ENCODE data around the gene DTX4. TPM values are rescaled to one million over a fixed set of nuclear protein-coding genes. Genes with fewer than 3 reads are reported as not detected.
A peak's percentile ranks its signal among the peaks of the same experiment; 100 is the strongest.

Gene DTX4
- total RNA-seq, 1 experiment from 2014 or later: 7.6 TPM

DNA sequence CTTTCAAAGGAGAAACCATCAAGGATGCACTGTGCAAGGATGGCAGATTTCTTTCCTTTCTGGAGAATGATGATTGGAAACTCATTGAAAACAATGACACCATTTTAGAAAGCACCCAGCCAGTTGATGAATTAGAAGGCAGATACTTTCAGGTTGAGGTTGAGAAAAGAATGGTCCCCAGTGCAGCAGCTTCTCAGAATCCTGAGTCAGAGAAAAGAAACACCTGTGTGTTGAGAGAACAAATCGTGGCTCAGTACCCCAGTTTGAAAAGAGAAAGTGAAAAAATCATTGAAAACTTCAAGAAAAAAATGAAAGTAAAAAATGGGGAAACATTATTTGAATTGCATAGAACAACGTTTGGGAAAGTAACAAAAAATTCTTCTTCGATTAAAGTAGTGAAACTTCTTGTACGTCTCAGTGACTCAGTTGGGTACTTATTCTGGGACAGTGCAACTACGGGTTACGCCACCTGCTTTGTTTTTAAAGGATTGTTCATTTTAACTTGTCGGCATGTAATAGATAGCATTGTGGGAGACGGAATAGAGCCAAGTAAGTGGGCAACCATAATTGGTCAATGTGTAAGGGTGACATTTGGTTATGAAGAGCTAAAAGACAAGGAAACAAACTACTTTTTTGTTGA, 19.5 kb upstream of the DTX4 start (continued):
- TF ChIP-seq REST (IDR thresholded peaks at IDR 0.05; ENCODE audit: low read depth) (no peak), YY1 (IDR thresholded peaks at IDR 0.05; ENCODE audit: extremely low read depth, insufficient replicate concordance, low read depth, low read length) (no peak), ELF1 (IDR thresholded peaks at IDR 0.05; ENCODE audit: borderline replicate concordance, low read depth) (no peak), EGR1 (IDR thresholded peaks at IDR 0.05; ENCODE audit: low read depth) (no peak), SRF (IDR thresholded peaks at IDR 0.05; ENCODE audit: low read depth) (no peak), ATF3 (IDR thresholded peaks at IDR 0.05) (no peak), EZH2phosphoT487 (IDR thresholded peaks at IDR 0.05; ENCODE audit: borderline replicate concordance) (no peak), SP1 (IDR thresholded peaks at IDR 0.05; ENCODE audit: low read depth) (no peak), CEBPB (IDR thresholded peaks at IDR 0.05; ENCODE audit: low read depth) (no peak)

- H3K9ac ChIP-seq (ENCODE audit: low read length): no peak overlapping the region
- no peak overlapping the region for H3K27ac ChIP-seq (ENCODE audit: low read depth, low read length)
- H2AFZ ChIP-seq (ENCODE audit: low read depth, low read length, poor library complexity, severe bottlenecking): no peak overlapping the region
- intact Hi-C loops (cut with micrococcal nuclease): no loop called here
- H3K9me2 ChIP-seq (ENCODE audit: insufficient read depth): no peaks in the 10 kb centered on the region
- RAD21 ChIA-PET (ENCODE audit: low non-redundant PET in 1 of 2, low total read pairs in 2 of 2, uncharacterized antibody in 2 of 2, unreplicated experiment in 2 of 2): no interaction called here
- POLR2A ChIA-PET: no interaction called here
- BruUV-seq (replicated peaks): TSS peak; percentile 26
- no peaks in the 10 kb centered on the region for H4K20me1 ChIP-seq (ENCODE audit: insufficient read depth)
- no peaks in the 10 kb centered on the region for H3K79me2 ChIP-seq (ENCODE audit: insufficient read depth, low read length)
- H3K4me2 ChIP-seq (ENCODE audit: low read length): no peak overlapping the region
- H3K4me1 ChIP-seq (ENCODE audit: control insufficient read depth in 1 of 2, insufficient read depth in 2 of 2, low read length in 2 of 2): no peaks in the 10 kb centered on the region
- no peak overlapping the region for H3K4me3 ChIP-seq (replicated peaks in 1 of 2; ENCODE audit: low read depth in 1 of 2, low read length in 2 of 2)
- DNase-seq (ENCODE audit: low read depth, low spot score) (no peak), ATAC-seq (no peak)
- H3K9me3 ChIP-seq (ENCODE audit: control insufficient read depth in 1 of 2, insufficient read depth in 1 of 2, low read depth in 1 of 2, low read length in 2 of 2): no peaks in the 10 kb centered on the region
- CTCF ChIA-PET: no interaction called here
- peaks cover 3 to 8% of the 10 kb centered on the region in 2 experiments; a peak in 1 of 4 replicates for H3K36me3 ChIP-seq (ENCODE audit: control insufficient read depth in 1 of 2, insufficient read depth in 2 of 2, low read length in 2 of 2)
- H3K27me3 ChIP-seq (ENCODE audit: insufficient read depth, low read length): no peaks in the 10 kb centered on the region
- TF ChIP-seq SRF (IDR thresholded peaks at IDR 0.05; ENCODE audit: low read depth) (no peak), REST (IDR thresholded peaks at IDR 0.05; ENCODE audit: low read depth) (no peak), FOSL1 (IDR thresholded peaks at IDR 0.05; ENCODE audit: low read depth) (no peak), TCF7L2 (IDR thresholded peaks at IDR 0.05; ENCODE audit: borderline replicate concordance, extremely low read depth, insufficient read depth, insufficient read length) (no peak), ATF3 (IDR thresholded peaks at IDR 0.05) (no peak), YY1 (IDR thresholded peaks at IDR 0.05; ENCODE audit: extremely low read depth, insufficient replicate concordance, low read depth, low read length) (no peak), EGR1 (IDR thresholded peaks at IDR 0.05; ENCODE audit: low read depth) (no peak), EZH2 (IDR thresholded peaks at IDR 0.05) (no peak), ELF1 (IDR thresholded peaks at IDR 0.05; ENCODE audit: borderline replicate concordance, low read depth) (no peak), ZFX (IDR thresholded peaks at IDR 0.05) (no peak)
- TF ChIP-seq, protein P1, sequence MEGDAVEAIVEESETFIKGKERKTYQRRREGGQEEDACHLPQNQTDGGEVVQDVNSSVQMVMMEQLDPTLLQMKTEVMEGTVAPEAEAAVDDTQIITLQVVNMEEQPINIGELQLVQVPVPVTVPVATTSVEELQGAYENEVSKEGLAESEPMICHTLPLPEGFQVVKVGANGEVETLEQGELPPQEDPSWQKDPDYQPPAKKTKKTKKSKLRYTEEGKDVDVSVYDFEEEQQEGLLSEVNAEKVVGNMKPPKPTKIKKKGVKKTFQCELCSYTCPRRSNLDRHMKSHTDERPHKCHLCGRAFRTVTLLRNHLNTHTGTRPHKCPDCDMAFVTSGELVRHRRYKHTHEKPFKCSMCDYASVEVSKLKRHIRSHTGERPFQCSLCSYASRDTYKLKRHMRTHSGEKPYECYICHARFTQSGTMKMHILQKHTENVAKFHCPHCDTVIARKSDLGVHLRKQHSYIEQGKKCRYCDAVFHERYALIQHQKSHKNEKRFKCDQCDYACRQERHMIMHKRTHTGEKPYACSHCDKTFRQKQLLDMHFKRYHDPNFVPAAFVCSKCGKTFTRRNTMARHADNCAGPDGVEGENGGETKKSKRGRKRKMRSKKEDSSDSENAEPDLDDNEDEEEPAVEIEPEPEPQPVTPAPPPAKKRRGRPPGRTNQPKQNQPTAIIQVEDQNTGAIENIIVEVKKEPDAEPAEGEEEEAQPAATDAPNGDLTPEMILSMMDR (IDR thresholded peaks at IDR 0.05 in 2 of 3, conservative IDR thresholded peaks at IDR 0.05 in 1 of 3; ENCODE audit: borderline replicate concordance in 1 of 3, insufficient read depth in 1 of 3, low read depth in 2 of 3, low read length in 2 of 3): no peak
Observed at GRCh38 chr11:59154610-59155009, 17.3 kb upstream of the DTX4 start.

Measured in HCT116 (cell line).